Caco-2 (cell line): Measurements from ENCODE around the gene TYK2. TPM values are rescaled to one million over a fixed set of nuclear protein-coding genes. Genes with fewer than 3 reads are reported as not detected.
A peak's percentile ranks its signal among the peaks of the same experiment; 100 is the strongest.

Experiments
- BruUV-seq: library from RNA; stranded (reverse); fragments of 400-500 nt; replicated peaks from 2 replicates; lab custom pipeline; 2021; lab: Mats Ljungman, UMichigan
- CTCF ChIA-PET: fragments of 300-600 bp; sonication (Branson Sonifier 250); formaldehyde crosslinking; loops from one replicate; lab custom pipeline; 2022; ENCODE audit warnings: antibody characterized with exemption; lab: Charles Lee
- POLR2A ChIA-PET: fragments of 300-600 bp; sonication (Branson Sonifier 250); formaldehyde crosslinking; loops from one replicate; lab custom pipeline; 2022; ENCODE audit warnings: antibody characterized with exemption; lab: Charles Lee
- DNase-seq, 2 experiments: peaks; one replicate each; pipeline versions ENCODE4 v3.0.0 to v3.0.0-alpha.2; 2020 to 2022
- H3K27me3 ChIP-seq: replicated peaks from 2 replicates; pipeline ENCODE4 v1.6.0; 2011; ENCODE audit warnings: low read length; ENCODE audit not compliant: control insufficient read depth, insufficient read depth
- H3K36me3 ChIP-seq: 2 replicates; pipeline ENCODE4 v1.5.1; 2011; ENCODE audit warnings: low read length; ENCODE audit not compliant: control insufficient read depth, insufficient read depth
- H3K4me1 ChIP-seq: fragments of 250-450 bp; sonication (Bioruptor Pico); 2 replicates; pipeline ENCODE4 v1.5.1; 2020; ENCODE audit warnings: mild to moderate bottlenecking
- H3K4me3 ChIP-seq: 2 replicates; pipeline ENCODE4 v1.5.1; 2011; ENCODE audit warnings: low read depth, mild to moderate bottlenecking, control low read depth, low read length
- H3K9me3 ChIP-seq: fragments of 250-450 bp; sonication (Bioruptor Pico); 2 replicates; pipeline ENCODE4 v1.5.1; 2020; ENCODE audit warnings: mild to moderate bottlenecking, moderate library complexity
- H3K27ac Mint-ChIP-seq: one replicate; pipeline ENCODE4 v1.8.0; 2022; ENCODE audit warnings: mixed read lengths; ENCODE audit not compliant: unreplicated experiment
- H3K27me3 Mint-ChIP-seq: one replicate; pipeline ENCODE4 v1.8.0; 2022; ENCODE audit warnings: mixed read lengths; ENCODE audit not compliant: insufficient read depth, unreplicated experiment
- H3K36me3 Mint-ChIP-seq: one replicate; pipeline ENCODE4 v1.8.0; 2022; ENCODE audit warnings: mild to moderate bottlenecking, mixed read lengths; ENCODE audit not compliant: insufficient read depth, unreplicated experiment
- H3K4me1 Mint-ChIP-seq: one replicate; pipeline ENCODE4 v1.8.0; 2022; ENCODE audit warnings: low read depth, mixed read lengths; ENCODE audit not compliant: unreplicated experiment
- H3K4me3 Mint-ChIP-seq: one replicate; pipeline ENCODE4 v1.8.0; 2022; ENCODE audit warnings: mild to moderate bottlenecking, moderate library complexity, mixed read lengths; ENCODE audit not compliant: unreplicated experiment
- H3K9me3 Mint-ChIP-seq: one replicate; pipeline ENCODE4 v1.8.0; 2022; ENCODE audit warnings: mixed read lengths; ENCODE audit not compliant: unreplicated experiment
- CTCF ChIP-seq, 2 experiments: fragments of 200-600 bp in 1 of 2; IDR thresholded peaks; 1 replicate in 1 of 2; 2 replicates in 1 of 2; pipeline versions ENCODE4 v1.5.1 to v1.8.0; 2011 to 2022; ENCODE audit warnings: antibody characterized with exemption in 1 of 2, control low read depth in 1 of 2, inconsistent platforms in 1 of 2, low read depth in 1 of 2, low read length in 1 of 2, mild to moderate bottlenecking in 1 of 2, moderate library complexity in 1 of 2; ENCODE audit not compliant: insufficient read depth in 1 of 2, severe bottlenecking in 1 of 2, unreplicated experiment in 1 of 2
- intact Hi-C: fragments of 100-400 bp; cut with micrococcal nuclease; formaldehyde crosslinking; loops from one replicate; pipeline ENCODE4 v1.10.0; 2022; ENCODE audit not compliant: unreplicated experiment
- total RNA-seq: library from RNA; stranded (reverse); gene quantifications from 2 replicates; pipeline ENCODE4 v1.2.3, GENCODE V29; 2022

TYK2 gene
- total RNA-seq, 1 experiment from 2014 or later: 134 TPM

DNA sequence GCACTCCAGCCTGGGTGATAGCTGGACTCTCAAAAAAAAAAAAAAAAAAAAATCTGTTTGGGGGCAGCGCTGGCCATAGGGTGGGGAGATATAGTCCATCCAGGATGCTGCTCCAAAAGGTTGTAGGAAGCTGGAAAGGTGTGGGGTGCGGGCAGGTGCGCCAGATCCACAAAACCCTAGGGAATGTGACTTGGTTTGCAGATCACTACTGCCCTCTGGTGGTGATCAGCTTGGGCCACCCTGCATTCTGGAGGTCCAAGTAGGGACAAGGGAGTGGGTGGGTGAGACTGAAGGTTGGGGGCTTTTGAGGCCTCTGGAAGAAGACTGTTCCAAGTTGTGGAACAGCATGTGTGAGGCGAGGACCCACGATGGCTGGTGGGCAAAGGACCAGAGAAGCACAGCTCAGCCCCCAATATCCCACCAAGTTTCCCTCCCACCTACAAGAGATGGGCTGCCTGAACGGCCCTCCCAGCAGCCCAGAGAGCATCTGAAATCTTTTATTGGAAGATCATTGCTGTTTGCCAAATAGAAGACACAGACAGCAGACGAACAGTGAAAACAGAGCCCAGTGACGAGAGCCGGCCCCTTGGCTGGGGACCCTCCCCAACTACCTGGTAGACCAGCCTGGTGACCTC is 10.4 kb upstream of the TYK2 start:
- peak; percentile 75 to 78 for DNase-seq
- no peaks in the 10 kb centered on the region for H3K4me1 Mint-ChIP-seq
- no peak overlapping the region for H3K4me3 ChIP-seq
- no peaks in the 10 kb centered on the region for H3K27me3 Mint-ChIP-seq
- H3K27ac Mint-ChIP-seq: no peak overlapping the region
- POLR2A ChIA-PET: interaction anchor here (0.6 to 0.9 kb wide), 2 partner anchors 13 to 99 kb away, joined by 6 read pairs; partner anchors contain the start of gene CDC37
- intact Hi-C loops: loop anchor here (5.0 kb wide), 1 partner anchor 458 kb away; no protein-coding TSS in a partner anchor
- H3K36me3 Mint-ChIP-seq: peaks cover 41% of the 10 kb centered on the region
- no peaks in the 10 kb centered on the region for H3K9me3 Mint-ChIP-seq
- H3K27me3 ChIP-seq: no peaks in the 10 kb centered on the region
- no peaks in the 10 kb centered on the region for H3K9me3 ChIP-seq
- H3K36me3 ChIP-seq: peaks cover 2% of the 10 kb centered on the region; the same call in 1 of the 2 replicates
- CTCF ChIA-PET: interaction anchor here (0.6 to 1.4 kb wide), 12 partner anchors 9 to 156 kb away, joined by 3 to 27 read pairs (median 4); partner anchors contain the start of genes CDC37, ICAM1, ICAM5 and MRPL4
- no peaks in the 10 kb centered on the region for H3K4me1 ChIP-seq
- no TSS peak for BruUV-seq
- H3K4me3 Mint-ChIP-seq: no peak overlapping the region
- peak; percentile 78 to 83 for TF ChIP-seq CTCF (IDR thresholded peaks at IDR 0.05; ENCODE audit: insufficient read depth in 1 of 2, low read depth in 1 of 2, low read length in 1 of 2, severe bottlenecking in 1 of 2, unreplicated experiment in 1 of 2)

GRCh38 chr19:10389863-10390262 is 9.5 kb upstream of the TYK2 start:
- TF ChIP-seq CTCF (IDR thresholded peaks at IDR 0.05; ENCODE audit: insufficient read depth in 1 of 2, low read depth in 1 of 2, low read length in 1 of 2, severe bottlenecking in 1 of 2, unreplicated experiment in 1 of 2): peak in 1 of 2 experiments; percentile 12
- no peak overlapping the region for H3K4me3 ChIP-seq
- Mint-ChIP-seq H3K27ac (no peak overlapping the region), H3K4me3 (no peak overlapping the region), H3K36me3 (peaks cover 40% of the 10 kb centered on the region), H3K9me3 (no peaks in the 10 kb centered on the region), H3K27me3 (no peaks in the 10 kb centered on the region), H3K4me1 (no peaks in the 10 kb centered on the region)
- POLR2A ChIA-PET: no interaction called here
- intact Hi-C loops: loop anchor here (1.0 to 5.0 kb wide), 3 partner anchors 121 to 458 kb away; no protein-coding TSS in a partner anchor
- CTCF ChIA-PET: interaction anchor here (0.6 to 2.1 kb wide), 4 partner anchors 14 to 155 kb away, joined by 3 to 54 read pairs (median 16); partner anchors contain the start of gene CDC37
- peak in 1 of 2 experiments; percentile 32 for DNase-seq
- no peaks in the 10 kb centered on the region for H3K4me1 ChIP-seq
- no peaks in the 10 kb centered on the region for H3K9me3 ChIP-seq
- no peaks in the 10 kb centered on the region for H3K36me3 ChIP-seq
- H3K27me3 ChIP-seq: no peaks in the 10 kb centered on the region
- no TSS peak for BruUV-seq

DNA sequence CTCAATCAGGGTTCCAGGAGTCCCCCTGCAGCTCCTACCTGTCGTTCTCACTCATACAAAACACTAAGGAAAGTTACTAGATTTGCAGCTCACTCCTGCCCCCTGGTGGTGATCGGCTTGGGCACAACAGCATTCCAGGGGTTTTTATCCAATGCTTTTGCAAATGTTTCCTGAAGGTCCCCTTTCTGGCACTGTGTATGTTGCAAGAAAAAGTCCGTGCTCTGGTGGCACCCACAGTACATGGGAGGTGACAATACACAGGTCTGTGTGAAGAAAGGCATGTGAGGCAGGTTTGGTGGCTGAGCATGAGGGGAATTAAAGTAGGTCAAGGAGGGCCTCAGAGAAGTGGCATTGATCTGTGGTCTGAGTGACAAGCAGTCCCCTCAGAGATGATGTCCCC is 8.6 kb upstream of the TYK2 start:
- Mint-ChIP-seq H3K36me3 (peaks cover 40% of the 10 kb centered on the region), H3K27me3 (no peaks in the 10 kb centered on the region), H3K27ac (peak overlapping the region; percentile 49), H3K9me3 (no peaks in the 10 kb centered on the region), H3K4me3 (no peak overlapping the region), H3K4me1 (no peaks in the 10 kb centered on the region)
- ChIA-PET POLR2A (interaction anchor here (0.6 to 1.0 kb wide), 6 partner anchors 8 to 167 kb away, joined by 3 to 4 read pairs (median 4); partner anchors contain the start of genes ICAM1 and TYK2), CTCF (interaction anchor here (0.6 to 2.1 kb wide), 28 partner anchors 9 to 433 kb away, joined by 3 to 73 read pairs (median 5); partner anchors contain the start of genes CDC37, ICAM1, ICAM4 and ICAM5)
- BruUV-seq: no TSS peak
- peak; percentile 82 to 87 for DNase-seq
- H3K27me3 ChIP-seq: no peaks in the 10 kb centered on the region
- H3K4me3 ChIP-seq: no peak overlapping the region
- TF ChIP-seq CTCF (IDR thresholded peaks at IDR 0.05; ENCODE audit: insufficient read depth in 1 of 2, low read depth in 1 of 2, low read length in 1 of 2, severe bottlenecking in 1 of 2, unreplicated experiment in 1 of 2): peak; percentile 87 to 90
- no peaks in the 10 kb centered on the region for H3K4me1 ChIP-seq
- no peaks in the 10 kb centered on the region for H3K36me3 ChIP-seq
- intact Hi-C loops: loop anchor here (1.0 kb wide), 2 partner anchors 120 to 130 kb away; no protein-coding TSS in a partner anchor
- H3K9me3 ChIP-seq: no peaks in the 10 kb centered on the region
